Breast epithelium (tissue), 3 donors: ENCODE measurements around the gene CADPS2.

Experiments used
- POLR2A ChIP-seq: fragments of 450-650 bp; IDR thresholded peaks from one replicate; pipeline ENCODE4 v1.6.1; 2016; ENCODE audit warnings: antibody characterized with exemption, mild to moderate bottlenecking, moderate library complexity
- TF ChIP-seq, protein P1 (sequence below), 3 donors: fragments of 450-650 bp; IDR thresholded peaks; one replicate each; pipeline ENCODE4 v1.5.1; 2016 to 2017; ENCODE audit warnings: antibody characterized with exemption in 3 of 3, mild to moderate bottlenecking in 3 of 3, moderate library complexity in 3 of 3

GRCh38 chr7:122881324-122881723 is 4.9 kb downstream of the CADPS2 start:
- TF ChIP-seq, protein P1, sequence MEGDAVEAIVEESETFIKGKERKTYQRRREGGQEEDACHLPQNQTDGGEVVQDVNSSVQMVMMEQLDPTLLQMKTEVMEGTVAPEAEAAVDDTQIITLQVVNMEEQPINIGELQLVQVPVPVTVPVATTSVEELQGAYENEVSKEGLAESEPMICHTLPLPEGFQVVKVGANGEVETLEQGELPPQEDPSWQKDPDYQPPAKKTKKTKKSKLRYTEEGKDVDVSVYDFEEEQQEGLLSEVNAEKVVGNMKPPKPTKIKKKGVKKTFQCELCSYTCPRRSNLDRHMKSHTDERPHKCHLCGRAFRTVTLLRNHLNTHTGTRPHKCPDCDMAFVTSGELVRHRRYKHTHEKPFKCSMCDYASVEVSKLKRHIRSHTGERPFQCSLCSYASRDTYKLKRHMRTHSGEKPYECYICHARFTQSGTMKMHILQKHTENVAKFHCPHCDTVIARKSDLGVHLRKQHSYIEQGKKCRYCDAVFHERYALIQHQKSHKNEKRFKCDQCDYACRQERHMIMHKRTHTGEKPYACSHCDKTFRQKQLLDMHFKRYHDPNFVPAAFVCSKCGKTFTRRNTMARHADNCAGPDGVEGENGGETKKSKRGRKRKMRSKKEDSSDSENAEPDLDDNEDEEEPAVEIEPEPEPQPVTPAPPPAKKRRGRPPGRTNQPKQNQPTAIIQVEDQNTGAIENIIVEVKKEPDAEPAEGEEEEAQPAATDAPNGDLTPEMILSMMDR (IDR thresholded peaks at IDR 0.05): no peak
- no peak for TF ChIP-seq POLR2A
